GM12873 (cell line): ENCODE measurements around the gene FARP1.

ENCODE experiments used
- TF ChIP-seq, protein P1 (sequence below): IDR thresholded peaks from 2 replicates; pipeline ENCODE4 v1.5.1; 2012; ENCODE audit warnings: low read depth, mild to moderate bottlenecking, moderate library complexity, low read length, control low read depth; ENCODE audit not compliant: insufficient read depth; ENCODE audit errors: missing control alignments

Gene FARP1

DNA sequence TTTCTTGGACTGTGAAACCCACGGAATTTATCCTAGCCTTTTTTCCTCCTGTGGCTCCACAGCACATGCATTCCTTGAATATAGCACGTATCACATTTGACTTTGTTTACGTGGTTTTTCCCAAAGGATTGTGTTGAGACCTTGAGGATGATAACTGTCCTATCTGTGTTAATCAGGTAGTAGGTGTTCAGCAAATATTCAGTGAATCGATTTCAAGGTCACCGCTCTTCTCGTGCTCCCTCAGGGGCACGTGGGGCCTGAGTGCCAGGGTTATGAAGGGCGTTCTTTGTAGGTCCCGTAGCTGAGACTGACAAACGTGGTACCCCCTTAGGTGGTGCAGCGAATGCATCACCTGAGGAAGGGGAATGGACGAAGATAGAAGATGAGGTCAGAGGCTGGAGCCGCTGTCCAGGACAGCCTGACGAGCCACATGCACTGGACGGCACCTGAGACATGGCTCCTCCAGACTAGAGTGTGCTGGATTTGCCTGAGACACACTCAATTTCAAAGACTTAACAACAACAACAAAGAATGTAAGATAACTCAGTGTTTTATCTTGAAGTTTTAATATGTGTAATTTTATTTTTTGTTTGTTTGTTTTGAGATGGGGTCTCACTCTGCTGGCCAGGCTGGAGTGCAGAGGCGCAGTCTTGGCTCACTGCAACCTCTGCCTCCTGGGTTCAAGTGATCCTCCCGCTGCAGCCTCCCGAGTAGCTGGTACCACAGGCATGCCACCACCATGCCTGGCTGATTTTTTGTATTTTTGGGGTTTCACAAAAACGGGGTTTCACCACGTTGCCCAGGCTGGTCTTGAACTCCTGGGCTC, 165.4 kb downstream of the FARP1 start:
- TF ChIP-seq, protein P1, sequence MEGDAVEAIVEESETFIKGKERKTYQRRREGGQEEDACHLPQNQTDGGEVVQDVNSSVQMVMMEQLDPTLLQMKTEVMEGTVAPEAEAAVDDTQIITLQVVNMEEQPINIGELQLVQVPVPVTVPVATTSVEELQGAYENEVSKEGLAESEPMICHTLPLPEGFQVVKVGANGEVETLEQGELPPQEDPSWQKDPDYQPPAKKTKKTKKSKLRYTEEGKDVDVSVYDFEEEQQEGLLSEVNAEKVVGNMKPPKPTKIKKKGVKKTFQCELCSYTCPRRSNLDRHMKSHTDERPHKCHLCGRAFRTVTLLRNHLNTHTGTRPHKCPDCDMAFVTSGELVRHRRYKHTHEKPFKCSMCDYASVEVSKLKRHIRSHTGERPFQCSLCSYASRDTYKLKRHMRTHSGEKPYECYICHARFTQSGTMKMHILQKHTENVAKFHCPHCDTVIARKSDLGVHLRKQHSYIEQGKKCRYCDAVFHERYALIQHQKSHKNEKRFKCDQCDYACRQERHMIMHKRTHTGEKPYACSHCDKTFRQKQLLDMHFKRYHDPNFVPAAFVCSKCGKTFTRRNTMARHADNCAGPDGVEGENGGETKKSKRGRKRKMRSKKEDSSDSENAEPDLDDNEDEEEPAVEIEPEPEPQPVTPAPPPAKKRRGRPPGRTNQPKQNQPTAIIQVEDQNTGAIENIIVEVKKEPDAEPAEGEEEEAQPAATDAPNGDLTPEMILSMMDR, result no peak

DNA sequence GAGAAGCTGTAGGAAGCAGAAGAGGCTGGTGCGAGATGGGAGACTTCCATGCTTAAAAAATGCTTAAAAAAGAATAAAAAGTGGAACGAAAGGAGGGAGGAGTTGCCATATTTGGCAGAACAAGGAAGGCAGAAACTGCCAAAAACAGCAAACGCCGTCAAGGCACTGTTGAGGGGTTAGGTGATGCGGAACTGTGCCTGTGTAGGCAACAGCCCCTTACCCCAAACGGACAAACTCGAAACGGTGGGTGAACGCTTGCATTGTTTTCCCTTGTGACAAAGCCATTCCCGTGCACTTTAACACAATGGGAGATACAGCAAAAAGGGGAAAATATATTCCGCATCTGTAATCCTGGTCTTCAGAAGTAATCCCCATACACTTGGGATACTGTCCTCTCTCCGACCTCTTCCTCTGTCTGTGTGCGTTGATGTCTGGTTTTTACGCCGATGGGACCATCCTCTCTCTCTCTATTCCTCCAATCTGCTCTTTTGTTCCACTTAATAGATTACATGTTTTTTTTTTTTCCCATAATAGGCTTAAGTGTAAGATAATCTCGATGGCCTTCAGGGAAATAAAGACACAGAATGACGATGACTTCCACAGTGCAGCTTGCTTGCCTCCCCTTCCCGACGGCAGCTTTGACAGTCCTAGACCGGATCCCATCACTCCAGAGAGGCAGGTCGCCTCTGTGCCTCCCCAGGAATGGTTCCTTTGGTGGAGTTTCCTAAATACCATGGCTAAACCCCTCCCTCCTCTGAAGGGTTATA, 166.9 kb downstream of the FARP1 start:
- TF ChIP-seq, protein P1, result no peak

DNA sequence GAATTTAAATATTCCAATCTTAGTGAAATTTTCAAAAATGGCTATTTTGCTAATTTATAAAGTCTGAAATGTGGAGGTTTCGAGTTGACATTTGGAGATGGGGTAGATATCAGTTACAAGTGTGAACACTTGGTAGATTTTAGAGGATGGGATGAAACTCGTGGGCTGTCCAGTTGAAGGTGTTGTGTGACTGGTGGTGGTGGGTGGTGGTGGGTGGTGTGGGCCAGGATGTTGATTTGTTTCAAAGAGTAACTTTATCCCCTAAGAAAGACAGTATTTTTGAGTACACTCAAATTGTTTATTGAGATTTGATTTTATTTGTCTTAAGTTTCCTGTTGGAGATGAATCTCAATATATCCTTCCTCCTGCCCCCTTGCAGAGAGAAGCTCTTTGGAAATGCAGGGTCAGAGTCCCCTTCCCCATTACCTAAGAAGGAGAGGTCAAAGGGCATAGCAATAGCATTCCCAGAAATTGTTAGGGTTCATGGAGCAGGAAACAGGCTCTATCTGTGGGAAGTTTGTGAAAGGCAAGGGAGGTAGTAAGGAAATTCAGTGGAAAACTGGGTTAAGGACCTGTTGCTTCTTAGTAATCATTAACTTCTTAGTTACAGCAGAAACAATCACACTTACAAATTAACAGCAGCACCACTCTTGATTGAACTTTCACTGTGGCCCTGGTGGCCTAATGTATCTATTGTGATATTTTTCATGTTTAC, 167.7 kb downstream of the FARP1 start:
- TF ChIP-seq, protein P1, result no peak

DNA sequence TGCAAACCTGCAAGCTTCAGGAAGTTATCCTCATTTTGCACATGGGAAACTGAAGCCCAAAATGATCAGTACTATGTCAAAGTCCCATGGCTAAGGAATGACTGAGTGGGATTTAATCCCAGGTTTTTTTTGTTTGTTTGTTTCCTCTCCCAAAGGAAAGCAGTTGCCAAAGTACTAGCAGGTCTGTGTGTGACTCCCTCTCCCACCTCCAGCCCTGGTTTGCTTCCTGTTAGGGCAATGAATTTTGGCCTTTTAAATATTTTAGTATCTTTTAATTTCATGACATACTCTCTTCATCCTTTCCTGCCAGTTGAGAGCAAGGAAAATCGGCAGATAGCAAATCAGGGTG, 168.3 kb downstream of the FARP1 start:
- TF ChIP-seq, protein P1, result no peak

DNA sequence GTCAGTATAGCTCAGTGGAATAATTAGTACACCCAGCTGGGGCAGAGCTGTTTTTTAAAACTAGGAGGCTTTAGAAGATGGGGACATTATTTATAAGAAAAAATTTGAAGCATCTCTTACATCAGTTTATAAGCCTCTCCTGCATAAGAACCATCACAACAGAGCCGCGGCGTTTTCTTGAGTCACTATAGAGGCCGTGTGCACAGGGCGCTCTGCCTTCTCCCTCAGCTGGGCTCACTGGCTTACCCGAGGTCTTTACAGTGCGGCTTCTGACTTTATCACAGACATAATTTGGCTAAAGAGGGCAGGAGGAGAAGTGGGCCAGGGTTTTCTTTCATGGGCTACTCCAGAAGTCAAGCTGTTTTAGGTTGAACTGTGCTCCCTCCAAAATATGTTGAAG, 169.7 kb downstream of the FARP1 start:
- TF ChIP-seq, protein P1, result no peak

DNA sequence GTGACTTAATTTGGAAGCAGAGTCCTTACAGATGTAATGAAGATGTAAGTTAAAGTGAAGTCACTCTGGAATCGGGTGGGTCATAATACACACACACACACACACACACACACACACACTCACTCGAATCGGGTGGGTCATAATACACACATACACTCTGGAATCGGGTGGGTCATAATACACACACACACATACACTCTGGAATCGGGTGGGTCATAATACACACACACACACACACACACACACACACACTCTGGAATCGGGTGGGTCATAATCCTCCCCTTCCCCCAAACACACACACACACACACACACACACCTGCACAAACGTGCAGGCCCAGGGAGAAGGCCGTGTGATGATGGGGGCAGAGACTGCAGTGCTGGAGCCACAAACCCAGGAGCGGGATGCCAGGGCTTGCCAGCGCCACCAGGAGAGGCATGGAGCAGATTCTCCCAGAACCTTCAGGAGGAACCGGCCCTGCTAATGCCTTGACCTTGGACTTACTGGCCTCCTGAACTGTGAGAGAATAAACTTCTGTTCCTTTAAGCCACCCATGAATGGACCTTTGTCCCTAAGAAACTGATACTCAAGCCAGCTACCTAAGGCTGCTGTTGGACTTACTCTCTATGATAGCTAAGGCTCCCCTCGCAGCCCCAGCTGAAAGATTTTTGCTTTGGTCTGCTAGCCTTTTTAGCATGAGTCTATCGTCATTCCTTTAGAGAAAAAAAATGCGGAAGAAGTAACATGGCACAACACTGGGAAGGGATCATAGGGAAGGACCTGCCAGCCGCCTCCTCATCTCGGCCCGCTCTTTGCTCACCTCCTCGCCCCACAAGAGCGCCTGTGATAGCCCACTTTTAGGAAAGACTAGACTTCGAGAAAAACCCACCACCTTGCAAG, 170.4 kb downstream of the FARP1 start:
- TF ChIP-seq, protein P1, result no peak
